SK-N-SH (cell line): ENCODE results near the gene MIPOL1.

Experiments used
- JUND ChIP-seq: IDR thresholded peaks from 2 replicates; pipeline ENCODE4 v1.4.0; 2012
- POLR2AphosphoS5 ChIP-seq: IDR thresholded peaks from 2 replicates; pipeline ENCODE4 v1.6.1; 2012; ENCODE audit warnings: low read depth, low read length
- RCOR1 ChIP-seq: fragments of 150-350 bp; IDR thresholded peaks from 2 replicates; pipeline ENCODE4 v1.6.1; 2017; ENCODE audit warnings: antibody characterized with exemption, low read length
- RFX5 ChIP-seq: IDR thresholded peaks from 2 replicates; pipeline ENCODE4 v1.6.1; 2012; ENCODE audit warnings: mild to moderate bottlenecking, improper control_type of control experiment, low read length
- SIN3A ChIP-seq: IDR thresholded peaks from 2 replicates; pipeline ENCODE4 v1.6.1; 2012; ENCODE audit warnings: low read depth, mild to moderate bottlenecking, low read length, moderate library complexity, borderline replicate concordance
- SMC3 ChIP-seq: IDR thresholded peaks from 2 replicates; pipeline ENCODE4 v1.6.1; 2012; ENCODE audit warnings: low read depth, low read length, improper control_type of control experiment
- TAF1 ChIP-seq: IDR thresholded peaks from 2 replicates; pipeline ENCODE4 v1.6.1; 2012; ENCODE audit warnings: low read depth, mild to moderate bottlenecking, low read length, moderate library complexity, borderline replicate concordance
- YY1 ChIP-seq: IDR thresholded peaks from 2 replicates; pipeline ENCODE4 v1.4.0; 2012; ENCODE audit warnings: low read depth, mild to moderate bottlenecking
- TF ChIP-seq, protein P1 (sequence below): fragments of 200-600 bp; sonication (generic); IDR thresholded peaks from 2 replicates; pipeline ENCODE4 v1.6.1; 2017; ENCODE audit warnings: antibody characterized with exemption, mild to moderate bottlenecking, moderate library complexity
- TF ChIP-seq, protein P2 (sequence below): IDR thresholded peaks from 2 replicates; pipeline ENCODE4 v1.4.0; 2012; ENCODE audit warnings: low read depth, borderline replicate concordance
- TF ChIP-seq, protein P3 (sequence below): IDR thresholded peaks from 2 replicates; pipeline ENCODE4; 2012

DNA sequence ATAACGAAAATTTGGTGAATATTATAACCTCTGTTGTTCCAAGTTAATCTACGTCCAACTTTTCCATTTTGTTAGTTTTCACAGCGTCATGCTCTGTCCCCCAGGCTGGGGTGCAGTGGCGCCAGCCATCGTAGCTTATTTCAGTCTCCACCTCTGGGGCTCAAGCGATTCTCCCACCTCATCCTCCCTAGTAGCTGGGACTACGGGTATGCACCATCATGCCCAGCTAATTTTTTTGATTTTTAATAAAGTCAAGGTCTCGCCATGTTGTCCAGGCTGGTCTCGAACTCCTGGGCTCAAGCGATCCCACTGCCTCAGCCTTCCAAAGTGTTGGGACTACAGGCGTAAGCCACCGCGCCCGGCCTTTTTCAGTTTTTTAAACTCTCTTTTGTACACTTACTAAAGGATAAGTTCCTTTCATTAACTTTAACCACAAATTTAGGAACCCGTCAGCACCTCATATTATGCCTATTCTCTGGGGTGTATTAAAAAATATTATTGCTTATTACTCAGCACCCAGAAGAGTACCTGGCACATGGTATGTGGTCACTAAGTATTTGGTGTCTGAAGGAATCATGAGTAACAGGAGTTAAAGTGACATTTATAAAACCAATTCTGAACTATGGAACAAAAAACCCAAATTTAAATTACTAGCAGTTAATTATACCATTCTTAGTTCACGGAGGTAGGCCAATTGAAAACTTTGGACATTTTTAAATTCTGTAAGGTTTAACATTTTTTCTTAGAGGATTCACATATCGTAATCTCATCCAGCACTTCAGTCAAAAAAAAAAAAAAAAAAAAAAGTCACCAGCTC is 925 bp upstream of the MIPOL1 start:
- no peak for TF ChIP-seq RFX5
- no peak for TF ChIP-seq TAF1
- TF ChIP-seq SMC3 = no peak
- TF ChIP-seq, protein P1, sequence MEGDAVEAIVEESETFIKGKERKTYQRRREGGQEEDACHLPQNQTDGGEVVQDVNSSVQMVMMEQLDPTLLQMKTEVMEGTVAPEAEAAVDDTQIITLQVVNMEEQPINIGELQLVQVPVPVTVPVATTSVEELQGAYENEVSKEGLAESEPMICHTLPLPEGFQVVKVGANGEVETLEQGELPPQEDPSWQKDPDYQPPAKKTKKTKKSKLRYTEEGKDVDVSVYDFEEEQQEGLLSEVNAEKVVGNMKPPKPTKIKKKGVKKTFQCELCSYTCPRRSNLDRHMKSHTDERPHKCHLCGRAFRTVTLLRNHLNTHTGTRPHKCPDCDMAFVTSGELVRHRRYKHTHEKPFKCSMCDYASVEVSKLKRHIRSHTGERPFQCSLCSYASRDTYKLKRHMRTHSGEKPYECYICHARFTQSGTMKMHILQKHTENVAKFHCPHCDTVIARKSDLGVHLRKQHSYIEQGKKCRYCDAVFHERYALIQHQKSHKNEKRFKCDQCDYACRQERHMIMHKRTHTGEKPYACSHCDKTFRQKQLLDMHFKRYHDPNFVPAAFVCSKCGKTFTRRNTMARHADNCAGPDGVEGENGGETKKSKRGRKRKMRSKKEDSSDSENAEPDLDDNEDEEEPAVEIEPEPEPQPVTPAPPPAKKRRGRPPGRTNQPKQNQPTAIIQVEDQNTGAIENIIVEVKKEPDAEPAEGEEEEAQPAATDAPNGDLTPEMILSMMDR = no peak
- TF ChIP-seq SIN3A = no peak
- no peak for TF ChIP-seq YY1
- TF ChIP-seq, protein P2, sequence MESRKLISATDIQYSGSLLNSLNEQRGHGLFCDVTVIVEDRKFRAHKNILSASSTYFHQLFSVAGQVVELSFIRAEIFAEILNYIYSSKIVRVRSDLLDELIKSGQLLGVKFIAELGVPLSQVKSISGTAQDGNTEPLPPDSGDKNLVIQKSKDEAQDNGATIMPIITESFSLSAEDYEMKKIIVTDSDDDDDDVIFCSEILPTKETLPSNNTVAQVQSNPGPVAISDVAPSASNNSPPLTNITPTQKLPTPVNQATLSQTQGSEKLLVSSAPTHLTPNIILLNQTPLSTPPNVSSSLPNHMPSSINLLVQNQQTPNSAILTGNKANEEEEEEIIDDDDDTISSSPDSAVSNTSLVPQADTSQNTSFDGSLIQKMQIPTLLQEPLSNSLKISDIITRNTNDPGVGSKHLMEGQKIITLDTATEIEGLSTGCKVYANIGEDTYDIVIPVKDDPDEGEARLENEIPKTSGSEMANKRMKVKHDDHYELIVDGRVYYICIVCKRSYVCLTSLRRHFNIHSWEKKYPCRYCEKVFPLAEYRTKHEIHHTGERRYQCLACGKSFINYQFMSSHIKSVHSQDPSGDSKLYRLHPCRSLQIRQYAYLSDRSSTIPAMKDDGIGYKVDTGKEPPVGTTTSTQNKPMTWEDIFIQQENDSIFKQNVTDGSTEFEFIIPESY = no peak
- TF ChIP-seq JUND = no peak
- TF ChIP-seq RCOR1 = no peak
- TF ChIP-seq POLR2AphosphoS5 = no peak
- TF ChIP-seq, protein P3, sequence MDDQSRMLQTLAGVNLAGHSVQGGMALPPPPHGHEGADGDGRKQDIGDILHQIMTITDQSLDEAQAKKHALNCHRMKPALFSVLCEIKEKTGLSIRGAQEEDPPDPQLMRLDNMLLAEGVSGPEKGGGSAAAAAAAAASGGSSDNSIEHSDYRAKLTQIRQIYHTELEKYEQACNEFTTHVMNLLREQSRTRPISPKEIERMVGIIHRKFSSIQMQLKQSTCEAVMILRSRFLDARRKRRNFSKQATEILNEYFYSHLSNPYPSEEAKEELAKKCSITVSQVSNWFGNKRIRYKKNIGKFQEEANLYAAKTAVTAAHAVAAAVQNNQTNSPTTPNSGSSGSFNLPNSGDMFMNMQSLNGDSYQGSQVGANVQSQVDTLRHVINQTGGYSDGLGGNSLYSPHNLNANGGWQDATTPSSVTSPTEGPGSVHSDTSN = no peak
